H1 (cell line): ENCODE measurements around the gene SSR1. TPM values are rescaled to one million over a fixed set of nuclear protein-coding genes. Genes with fewer than 3 reads are reported as not detected.

Experiments used
- CTCF ChIA-PET: fragments of 300-600 bp; sonication (Branson Sonifier 250); formaldehyde crosslinking; loops from one replicate; lab custom pipeline; 2021; ENCODE audit not compliant: partially characterized antibody; lab: Charles Lee
- POLR2A ChIA-PET: fragments of 300-600 bp; sonication (Branson Sonifier 250); formaldehyde crosslinking; loops from one replicate; lab custom pipeline; 2021; ENCODE audit warnings: inconsistent platforms; ENCODE audit not compliant: partially characterized antibody; lab: Charles Lee
- DNase-seq, 2 experiments: peaks; one replicate each; pipeline versions ENCODE4 v3.0.0 to v3.0.0-alpha.2; 2010 to 2022; ENCODE audit warnings: low spot score in 2 of 2, low read depth in 1 of 2, mixed read lengths in 1 of 2
- FAIRE-seq: peaks from 2 replicates; lab custom pipeline; 2011; peaks lifted over from hg19 to GRCh38; lab: Jason Lieb, UNC
- H2AFZ ChIP-seq: 2 replicates; pipeline ENCODE4 v1.8.1; 2012; ENCODE audit warnings: low read length, inconsistent platforms
- H2AK5ac ChIP-seq: 2 replicates; pipeline ENCODE4 v1.6.1; 2013; ENCODE audit warnings: low read depth, low read length
- H2BK120ac ChIP-seq: replicated peaks from 2 replicates; pipeline ENCODE3; 2013; ENCODE audit warnings: low read depth, low read length, inconsistent platforms
- H2BK12ac ChIP-seq: 2 replicates; pipeline ENCODE4 v1.6.1; 2013; ENCODE audit warnings: low read depth, low read length
- H2BK15ac ChIP-seq: 2 replicates; pipeline ENCODE4 v1.6.1; 2013; ENCODE audit warnings: low read length
- H2BK20ac ChIP-seq: 2 replicates; pipeline ENCODE4 v1.6.1; 2013; ENCODE audit warnings: low read length
- H2BK5ac ChIP-seq: 2 replicates; pipeline ENCODE4 v1.6.1; 2013; ENCODE audit warnings: low read depth, low read length
- H3K14ac ChIP-seq: 2 replicates; pipeline ENCODE4 v1.6.1; 2013; ENCODE audit warnings: inconsistent platforms; ENCODE audit not compliant: insufficient read length
- H3K18ac ChIP-seq: 2 replicates; pipeline ENCODE4 v1.6.1; 2013; ENCODE audit warnings: low read length; ENCODE audit errors: extremely low read depth
- H3K23ac ChIP-seq: 2 replicates; pipeline ENCODE4 v1.6.1; 2013; ENCODE audit warnings: inconsistent platforms; ENCODE audit not compliant: insufficient read length
- H3K23me2 ChIP-seq: 2 replicates; pipeline ENCODE4 v1.6.1; 2013; ENCODE audit warnings: low read depth, low read length
- H3K27ac ChIP-seq: 2 replicates; pipeline ENCODE4 v1.6.1; 2011; ENCODE audit warnings: low read depth, low read length, inconsistent platforms
- H3K27me3 ChIP-seq, 4 experiments: replicated peaks in 1 of 4; 1 replicate in 1 of 4; 2 replicates in 3 of 4; pipeline versions ENCODE4 v1.6.1 to v1.8.1; 2011 to 2013; ENCODE audit warnings: low read length in 3 of 4, mild to moderate bottlenecking in 3 of 4, inconsistent platforms in 2 of 4, mixed read lengths in 2 of 4, moderate library complexity in 1 of 4; ENCODE audit not compliant: control insufficient read depth in 3 of 4, insufficient read depth in 3 of 4; ENCODE audit errors: extremely low read depth in 1 of 4
- H3K36me3 ChIP-seq, 4 experiments: 2 replicates each; pipeline versions ENCODE4 v1.6.1 to v1.8.1; 2011 to 2013; ENCODE audit warnings: mild to moderate bottlenecking in 4 of 4, low read length in 3 of 4, moderate library complexity in 2 of 4, control low read depth in 1 of 4, inconsistent platforms in 1 of 4; ENCODE audit not compliant: insufficient read depth in 4 of 4, control insufficient read depth in 2 of 4
- H3K4ac ChIP-seq: replicated peaks from 2 replicates; pipeline ENCODE3; 2013; ENCODE audit warnings: low read length, low read depth, mixed read lengths, inconsistent platforms; ENCODE audit not compliant: insufficient read length
- H3K4me1 ChIP-seq, 4 experiments: replicated peaks in 1 of 4; 1 replicate in 1 of 4; 2 replicates in 3 of 4; pipeline versions ENCODE4 v1.6.1 to v1.8.1; 2011 to 2013; ENCODE audit warnings: low read length in 3 of 4, inconsistent platforms in 2 of 4, mixed read lengths in 1 of 4; ENCODE audit not compliant: insufficient read depth in 4 of 4, control insufficient read depth in 3 of 4
- H3K4me2 ChIP-seq, 2 experiments: 2 replicates each; pipeline versions ENCODE4 v1.6.1 to v1.8.1; 2011 to 2013; ENCODE audit warnings: low read depth in 2 of 2, low read length in 2 of 2, control low read depth in 1 of 2, inconsistent platforms in 1 of 2, mild to moderate bottlenecking in 1 of 2; ENCODE audit not compliant: insufficient read depth in 1 of 2
- H3K4me3 ChIP-seq, 4 experiments: fragments of 200-600, 300-600 bp in 1 of 4; sonication (generic), shearing (Covaris generic), sonication (Bioruptor Twin) in 1 of 4; 2 replicates each; pipeline versions ENCODE4 v1.5.1 to v1.8.1; 2011 to 2016; ENCODE audit warnings: low read length in 4 of 4, low read depth in 3 of 4, control low read depth in 2 of 4, inconsistent platforms in 2 of 4, mild to moderate bottlenecking in 2 of 4, mixed read lengths in 1 of 4, moderate library complexity in 1 of 4; ENCODE audit not compliant: insufficient read depth in 2 of 4; ENCODE audit errors: extremely low read depth in 1 of 4
- H3K56ac ChIP-seq: replicated peaks from 2 replicates; pipeline ENCODE3; 2013; ENCODE audit warnings: low read depth, mild to moderate bottlenecking, mixed read lengths, low read length, inconsistent platforms; ENCODE audit not compliant: insufficient read length
- H3K79me1 ChIP-seq: 2 replicates; pipeline ENCODE4 v1.6.1; 2013; ENCODE audit warnings: low read depth, low read length, control low read depth
- H3K79me2 ChIP-seq, 2 experiments: 2 replicates each; pipeline versions ENCODE4 v1.6.1 to v1.8.1; 2012 to 2013; ENCODE audit warnings: low read length in 2 of 2, mild to moderate bottlenecking in 2 of 2, inconsistent platforms in 1 of 2; ENCODE audit not compliant: insufficient read depth in 2 of 2, control insufficient read depth in 1 of 2
- H3K9ac ChIP-seq, 4 experiments: replicated peaks in 1 of 4; 1 replicate in 1 of 4; 2 replicates in 3 of 4; pipeline versions ENCODE4 v1.6.1 to v1.8.1; 2011 to 2013; ENCODE audit warnings: low read depth in 3 of 4, low read length in 3 of 4, control low read depth in 2 of 4, mild to moderate bottlenecking in 2 of 4, moderate library complexity in 2 of 4, inconsistent platforms in 1 of 4; ENCODE audit errors: extremely low read depth in 1 of 4
- H3K9me3 ChIP-seq, 2 experiments: 2 replicates each; pipeline versions ENCODE4 v1.6.1 to v1.8.1; 2012 to 2013; ENCODE audit warnings: mild to moderate bottlenecking in 2 of 2, moderate library complexity in 2 of 2, control low read depth in 1 of 2, inconsistent platforms in 1 of 2, low read depth in 1 of 2, low read length in 1 of 2, mixed read lengths in 1 of 2; ENCODE audit not compliant: insufficient read depth in 2 of 2
- H4K20me1 ChIP-seq, 2 experiments: replicated peaks in 1 of 2; 2 replicates each; pipeline versions ENCODE3 to v1.8.1; 2011 to 2013; ENCODE audit warnings: inconsistent platforms in 2 of 2, low read length in 2 of 2, mild to moderate bottlenecking in 1 of 2; ENCODE audit not compliant: insufficient read depth in 2 of 2, control insufficient read depth in 1 of 2
- H4K5ac ChIP-seq: 2 replicates; pipeline ENCODE4 v1.6.1; 2013; ENCODE audit warnings: low read length, low read depth, mixed read lengths, inconsistent platforms; ENCODE audit not compliant: insufficient read length
- H4K8ac ChIP-seq: 2 replicates; pipeline ENCODE4 v1.8.0; 2013; ENCODE audit warnings: mild to moderate bottlenecking, moderate library complexity, low read length, inconsistent platforms; ENCODE audit not compliant: insufficient read depth; ENCODE audit errors: extremely low read depth
- H4K91ac ChIP-seq: replicated peaks from 2 replicates; pipeline ENCODE3; 2013; ENCODE audit warnings: low read length, mixed read lengths, inconsistent platforms; ENCODE audit not compliant: insufficient read length
- CHD2 ChIP-seq: IDR thresholded peaks from 2 replicates; pipeline ENCODE4 v1.6.1; 2012; ENCODE audit warnings: low read length, improper control_type of control experiment
- EZH2 ChIP-seq: fragments of 200-600 bp; sonication (generic); IDR thresholded peaks from 2 replicates; pipeline ENCODE4 v1.7.1; 2012; ENCODE audit warnings: low read depth, mild to moderate bottlenecking, moderate library complexity, low read length, inconsistent platforms; ENCODE audit not compliant: severe bottlenecking
- SP1 ChIP-seq: IDR thresholded peaks from 2 replicates; pipeline ENCODE4 v1.6.1; 2011; ENCODE audit warnings: low read depth, low read length
- TAF1 ChIP-seq: IDR thresholded peaks from 2 replicates; pipeline ENCODE4 v1.6.1; 2011; ENCODE audit warnings: mild to moderate bottlenecking, low read depth, low read length
- USF2 ChIP-seq: IDR thresholded peaks from 2 replicates; pipeline ENCODE4 v1.6.1; 2011; ENCODE audit warnings: low read length, improper control_type of control experiment
- WGBS, 2 experiments: shearing (Covaris generic) in 1 of 2; methylation state at CpG; one replicate each; pipeline versions ENCODE4 v1.1.6 to v1.1.7; 2013 to 2015; ENCODE audit warnings: low lambda C conversion rate in 2 of 2, mixed read lengths in 2 of 2, inconsistent platforms in 1 of 2, low coverage in 1 of 2, missing lambda C conversion rate in 1 of 2; ENCODE audit not compliant: insufficient replicate concordance in 2 of 2, insufficient coverage in 1 of 2, insufficient read length in 1 of 2; ENCODE audit errors: extremely low coverage in 1 of 2, missing lambda C conversion rate in 1 of 2; 5-methylcytosine and 5-hydroxymethylcytosine counted together
- polyA plus RNA-seq, 7 experiments: library from polyadenylated mRNA; depleted of rRNA in 3 of 7; stranded (reverse) in 5 of 7; unstranded in 2 of 7; fragments of >200 nt in 5 of 7; fragments of 200-250 nt in 2 of 7; gene quantifications; 1 replicate in 5 of 7; 2 replicates in 1 of 7; 4 replicates in 1 of 7; pipeline versions ENCODE4 v1.2.1 to v1.2.3, GENCODE V29; 2011 to 2013; ENCODE audit warnings: missing spikeins in 2 of 7, mixed read lengths in 2 of 7
- total RNA-seq: library from RNA; stranded (reverse); fragmentation: NEBNext Ultra II Directional; extraction: Animal tissue kit (Norgen Biotek cat#: 25700); gene quantifications from 2 replicates; pipeline ENCODE4 v1.2.1, GENCODE V29; 2021

Gene SSR1
- total and polyA plus RNA-seq, 2 of the 8 experiments (the other 6 are each of a cell fraction or from before 2014, with no cell fraction given), result 26.6 to 117 TPM

- H4K8ac ChIP-seq, result no peak overlapping the region; the same call in 1 of the 2 replicates
- peaks cover 14% of the 10 kb centered on the region for H3K23me2 ChIP-seq
- no peak overlapping the region for H3K14ac ChIP-seq
- H3K23ac ChIP-seq, result no peak overlapping the region
- H3K9ac ChIP-seq, result no peak overlapping the region
- H4K5ac ChIP-seq, result no peak overlapping the region
- POLR2A ChIA-PET, result interaction anchor here (1.4 kb wide), 1 partner anchor 11 kb away, joined by 5 read pairs; no protein-coding TSS in a partner anchor
- H2BK120ac ChIP-seq, result no peak overlapping the region
- no peaks in the 10 kb centered on the region for H3K27me3 ChIP-seq
- no peaks in the 10 kb centered on the region for H4K20me1 ChIP-seq
- H3K27ac ChIP-seq, result no peak overlapping the region
- H3K79me2 ChIP-seq, result no peaks in the 10 kb centered on the region
- FAIRE-seq (no peak), DNase-seq (no peak)
- no peak overlapping the region for H4K91ac ChIP-seq
- no peak overlapping the region for H3K4ac ChIP-seq
- TF ChIP-seq SP1 (no peak), TAF1 (no peak), USF2 (no peak), CHD2 (no peak), EZH2 (no peak)
- H3K79me1 ChIP-seq, result no peaks in the 10 kb centered on the region
- no peak overlapping the region for H2AK5ac ChIP-seq
- H2BK5ac ChIP-seq, result no peak overlapping the region
- CTCF ChIA-PET, result interaction anchor here (1.0 to 3.1 kb wide), 4 partner anchors 11 to 351 kb away, joined by 3 to 26 read pairs (median 6); no protein-coding TSS in a partner anchor
- no peak overlapping the region for H3K56ac ChIP-seq
- no peak overlapping the region for H2BK20ac ChIP-seq
- no peak overlapping the region for H3K4me3 ChIP-seq
- 88% methylated on average over 16 of the region's 17 CpGs; no CpG with 5 or more reads in 1 of the 2 experiments for WGBS, 2 experiments
- no peaks in the 10 kb centered on the region for H3K9me3 ChIP-seq
- H2AFZ ChIP-seq, result no peak overlapping the region
- peak overlapping the region; percentile 61; the same call in 1 of the 2 replicates for H2BK15ac ChIP-seq
- no peak overlapping the region for H3K4me2 ChIP-seq
- H3K18ac ChIP-seq, result no peak overlapping the region
- no peaks in the 10 kb centered on the region for H3K36me3 ChIP-seq
- peaks cover 0 to 16% (median 11%) of the 10 kb centered on the region in 4 experiments; a peak in 6 of 7 replicates for H3K4me1 ChIP-seq
- H2BK12ac ChIP-seq, result no peak overlapping the region
Measured at GRCh38 chr6:7264686-7265384, 48.2 kb downstream of the SSR1 start.
